ENCODE results near the gene BCL7B.
"Not testable (repeated sequence)": the region's sequence is repeated elsewhere in the genome, so short reads cannot be mapped to it uniquely, and the experiment has no call there.

Gene BCL7B

DNA sequence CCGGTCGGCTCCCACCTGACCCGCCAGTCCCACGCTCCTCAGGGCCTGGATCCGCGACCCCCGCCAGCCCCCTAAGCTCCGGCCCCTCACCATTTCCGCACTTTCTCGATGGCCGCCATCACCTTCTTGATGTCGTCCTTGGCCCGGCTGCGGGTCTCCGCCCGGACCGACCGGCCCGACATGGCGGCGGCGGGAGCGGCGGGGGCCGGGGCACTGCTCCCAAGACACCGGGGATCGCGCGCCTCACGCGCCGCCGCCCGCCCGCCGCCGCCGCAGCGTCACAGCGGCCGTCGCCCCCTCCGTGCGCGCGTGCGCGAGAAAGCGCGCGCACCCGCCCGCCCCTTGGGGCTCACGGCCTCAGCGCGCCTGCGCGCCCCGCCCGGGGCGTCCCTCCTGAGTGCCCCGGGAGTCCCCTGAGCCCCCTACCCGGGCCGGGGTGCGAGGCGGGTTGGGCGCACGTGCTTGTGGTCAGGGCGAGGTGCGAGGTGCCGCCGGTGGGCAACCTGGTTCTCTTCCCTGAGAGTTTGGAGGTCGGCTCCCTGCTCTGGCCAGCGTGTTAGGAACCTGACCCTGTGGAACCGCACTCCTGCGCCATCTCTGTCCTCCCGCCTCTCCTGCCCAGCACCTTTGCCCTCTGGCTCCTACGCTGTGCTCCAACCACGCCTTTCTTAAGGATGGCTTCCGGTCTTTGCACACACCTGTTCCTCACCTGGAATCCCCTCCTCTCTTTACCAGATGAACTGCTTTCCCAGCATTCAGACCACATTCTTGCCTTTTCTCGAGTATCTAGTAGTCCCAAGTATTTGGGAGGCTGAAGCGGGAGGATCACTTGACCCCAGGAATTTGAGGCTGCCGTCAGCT, at the start of gene BCL7B:
BCL7B (minus strand) TSS at position 294 of the 861 bp plus-strand sequence; CDS start at position 182, 112 bp downstream.
- DNase-seq (ENCODE audit: low spot score) = peak; percentile 82

DNA sequence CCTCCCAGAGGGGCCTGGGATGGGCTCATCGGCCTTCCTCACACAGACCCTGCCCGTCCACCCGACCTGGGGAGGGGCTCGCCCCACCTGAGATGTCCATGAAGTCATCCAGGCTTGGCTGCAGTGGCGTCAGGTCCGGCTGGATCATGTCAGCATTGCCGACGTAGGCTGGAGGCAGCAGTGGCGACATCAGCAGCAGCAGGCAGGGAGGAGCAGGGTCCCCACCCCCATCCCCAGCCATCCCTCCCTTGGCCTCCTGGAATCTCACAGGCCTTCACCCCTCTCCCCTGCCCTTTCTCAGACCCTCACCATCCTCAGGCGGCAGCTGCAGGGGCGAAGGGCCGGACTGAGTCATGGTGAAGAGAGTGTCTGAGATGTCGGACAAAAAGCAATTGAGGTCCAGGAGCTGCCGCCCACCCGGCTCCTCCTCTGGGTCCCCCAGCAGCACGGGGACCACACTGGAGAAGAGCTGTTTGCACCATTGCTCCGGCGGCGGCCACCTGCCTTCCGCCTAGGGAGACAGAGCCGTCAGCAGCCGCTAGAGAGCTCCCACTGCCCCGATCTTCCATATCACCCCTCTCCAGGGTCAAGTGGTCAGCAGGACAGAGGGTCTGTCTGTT, 48.2 kb upstream of the BCL7B start:
- no peak for DNase-seq (ENCODE audit: low spot score)

DNA sequence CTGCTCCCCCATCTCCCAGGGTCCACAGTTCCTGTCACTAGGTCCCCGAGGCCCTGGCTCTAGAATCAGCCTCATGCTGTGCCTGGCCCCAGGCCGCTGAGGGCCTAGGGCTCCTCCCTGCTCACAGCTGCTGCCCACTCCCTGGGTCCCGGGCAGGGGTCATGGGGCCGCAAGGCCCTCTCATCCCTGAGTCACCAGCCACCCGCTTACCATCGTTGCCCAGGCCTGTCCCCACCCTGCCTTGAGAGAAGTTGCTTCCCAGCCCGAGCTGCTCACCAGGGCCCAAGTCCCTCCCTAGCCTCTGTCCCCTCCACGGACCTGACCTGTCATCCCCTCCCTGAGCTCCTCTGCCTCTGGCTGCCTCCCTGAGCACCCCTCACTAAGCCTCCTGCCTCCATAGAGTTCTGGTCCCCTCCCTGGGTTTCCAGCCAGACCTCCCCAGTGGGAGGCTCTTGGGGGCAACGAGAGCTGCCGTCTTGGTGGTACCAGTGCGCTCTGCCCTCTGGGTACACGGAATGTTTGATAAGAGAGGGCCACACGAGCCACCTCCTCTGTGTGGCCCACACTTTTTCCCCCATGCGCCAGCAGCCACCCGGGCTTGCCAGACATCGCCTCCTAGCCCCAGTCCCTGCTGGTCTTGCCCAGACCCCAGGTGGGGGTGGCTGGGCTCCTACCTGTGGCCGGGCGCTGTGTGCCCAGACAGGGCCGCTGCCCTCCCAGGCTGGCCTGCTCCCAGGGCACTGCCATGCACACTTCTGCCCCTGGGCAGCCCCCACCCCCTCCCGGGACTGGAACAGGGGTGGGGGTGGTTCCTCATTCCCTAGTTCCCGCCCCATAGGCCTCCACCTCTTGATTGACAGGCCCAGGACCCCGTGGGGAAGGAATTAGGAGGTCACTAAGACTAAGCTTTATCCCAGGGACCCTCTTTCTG, 45.5 kb upstream of the BCL7B start:
- no peak for DNase-seq (ENCODE audit: low spot score)

DNA sequence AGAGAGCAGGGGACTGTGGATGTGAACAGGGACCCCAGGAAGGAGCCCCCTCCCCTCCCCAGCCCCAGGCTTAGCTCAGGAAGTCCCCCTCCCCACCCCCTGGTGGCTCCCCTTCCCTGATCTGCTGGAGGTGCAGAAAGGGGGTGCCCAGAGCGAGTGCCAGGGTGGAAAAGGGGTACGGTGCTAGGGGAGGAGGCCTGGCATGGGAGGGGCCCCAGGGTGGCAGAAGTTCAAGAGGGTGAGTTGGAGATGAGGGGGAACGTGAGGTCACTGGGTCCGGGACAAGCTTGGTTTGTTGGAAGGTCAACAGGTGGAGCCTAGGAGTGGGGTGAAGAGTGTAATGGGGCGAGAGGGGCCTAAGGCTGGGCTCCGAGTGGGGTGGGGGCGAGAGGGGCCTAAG, 42.4 kb upstream of the BCL7B start:
- no peak for DNase-seq (ENCODE audit: low spot score)

DNA sequence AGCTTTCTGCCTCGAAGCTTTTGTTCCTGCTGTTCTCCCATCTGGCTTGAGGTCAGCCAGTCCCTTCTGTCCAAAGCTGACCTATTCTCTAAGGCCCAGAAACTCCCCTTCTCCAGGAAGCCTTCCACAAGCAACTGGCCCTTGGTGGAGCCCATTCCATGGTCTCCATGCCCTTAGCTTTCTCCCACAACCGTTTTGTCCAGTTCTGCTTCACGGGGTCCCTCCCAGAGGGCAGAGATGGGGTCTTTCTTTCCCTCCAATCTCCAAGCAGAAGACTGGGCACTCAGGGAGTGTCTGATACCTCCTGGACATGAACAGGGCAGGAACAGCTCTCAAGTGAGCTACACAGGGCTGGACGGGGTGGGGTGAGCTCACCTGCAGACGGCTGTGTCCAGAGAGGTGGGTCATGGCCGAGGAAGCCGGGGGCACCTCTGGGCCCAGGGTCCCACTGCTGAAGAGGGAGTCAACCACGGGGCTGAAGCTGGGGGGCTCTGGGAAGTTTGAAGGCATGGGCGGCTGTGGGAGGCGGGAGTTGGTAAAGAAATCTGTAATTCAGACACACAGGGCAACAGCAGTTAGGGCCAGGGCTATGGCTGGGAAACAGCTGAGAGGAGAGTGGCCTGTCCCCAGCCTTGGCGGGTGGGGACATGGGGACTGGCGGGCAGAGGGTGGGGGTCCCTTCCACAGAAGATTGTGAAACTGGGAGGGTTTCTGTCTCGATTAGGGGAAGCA, 41.8 kb upstream of the BCL7B start:
- no peak for DNase-seq (ENCODE audit: low spot score)

DNA sequence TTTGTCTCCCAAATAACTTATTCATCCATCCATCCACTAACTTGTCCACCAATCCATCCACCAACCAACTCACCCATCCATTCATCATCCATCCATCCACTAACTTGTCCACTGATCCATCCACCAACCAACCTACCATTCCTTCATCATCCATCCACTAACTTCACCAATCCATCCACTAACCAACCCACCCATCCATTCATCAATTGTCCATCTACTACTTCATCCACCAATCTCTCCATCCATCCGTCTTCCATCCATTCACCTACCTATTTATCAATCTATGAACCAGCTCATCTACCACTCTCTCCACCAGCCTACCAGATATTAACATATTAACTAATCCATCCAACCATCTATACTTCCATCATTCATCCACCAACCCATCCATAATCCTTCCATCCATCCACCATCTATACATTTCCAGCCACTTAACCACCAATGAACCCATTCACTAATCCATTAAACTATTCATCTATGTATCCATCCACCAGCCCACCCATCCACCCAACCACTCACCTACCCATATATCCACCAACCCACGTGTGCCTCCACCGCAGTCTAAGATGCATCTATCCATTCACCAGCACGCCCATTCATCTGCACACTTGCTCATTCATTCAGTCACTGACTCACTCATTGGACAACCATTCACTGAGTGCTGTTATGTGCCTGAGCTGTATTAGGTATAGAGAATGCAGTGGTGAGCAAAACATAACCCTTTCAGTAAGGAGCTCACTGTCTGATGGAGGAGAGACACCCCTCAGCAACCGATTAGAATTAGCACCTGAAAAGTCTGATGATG, 40.7 kb upstream of the BCL7B start:
- no peak for DNase-seq (ENCODE audit: low spot score)

DNA sequence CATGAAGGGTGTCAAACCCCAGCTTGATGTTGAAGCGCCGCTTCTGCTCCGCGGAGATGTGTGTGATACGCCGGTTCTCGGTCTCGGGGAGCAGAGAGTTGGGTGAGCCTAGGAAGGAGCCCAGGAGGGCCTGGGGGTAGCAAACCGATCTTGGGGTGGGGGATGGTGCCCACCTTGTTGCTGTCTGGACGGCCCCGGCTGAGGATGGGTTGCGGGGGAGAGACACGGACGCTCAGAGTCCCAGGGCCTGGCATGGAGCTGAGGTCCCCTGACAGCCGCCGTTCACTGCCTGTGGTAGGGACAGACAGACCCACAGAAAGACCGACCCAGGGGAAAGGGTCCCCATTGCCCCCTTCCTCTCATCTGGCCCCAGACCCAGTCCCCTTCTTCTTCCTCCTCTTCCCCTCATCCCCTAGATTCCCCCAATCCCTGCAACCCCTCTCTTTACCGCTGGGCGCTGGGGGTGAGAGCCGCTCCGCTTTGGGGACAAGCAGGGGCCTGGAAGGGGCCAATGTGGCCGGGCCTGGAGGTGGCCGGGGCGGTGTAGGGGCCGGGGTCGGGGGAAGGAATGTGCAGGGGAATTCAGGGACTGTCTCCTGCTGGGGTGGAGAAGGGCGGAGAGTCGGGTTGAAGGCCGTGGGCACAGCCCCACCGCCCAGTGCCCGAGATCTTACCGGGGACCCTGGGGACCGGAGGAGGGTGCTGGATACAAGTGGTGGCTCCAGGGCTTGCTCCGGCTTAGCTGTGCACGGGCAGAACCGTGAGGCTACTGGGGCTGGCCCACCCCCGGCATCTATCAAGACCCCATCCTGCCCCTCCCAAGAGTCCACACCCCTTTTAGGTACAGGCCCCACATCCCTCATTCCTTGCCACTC, 38.9 kb upstream of the BCL7B start:
- DNase-seq (ENCODE audit: low spot score) = no peak

DNA sequence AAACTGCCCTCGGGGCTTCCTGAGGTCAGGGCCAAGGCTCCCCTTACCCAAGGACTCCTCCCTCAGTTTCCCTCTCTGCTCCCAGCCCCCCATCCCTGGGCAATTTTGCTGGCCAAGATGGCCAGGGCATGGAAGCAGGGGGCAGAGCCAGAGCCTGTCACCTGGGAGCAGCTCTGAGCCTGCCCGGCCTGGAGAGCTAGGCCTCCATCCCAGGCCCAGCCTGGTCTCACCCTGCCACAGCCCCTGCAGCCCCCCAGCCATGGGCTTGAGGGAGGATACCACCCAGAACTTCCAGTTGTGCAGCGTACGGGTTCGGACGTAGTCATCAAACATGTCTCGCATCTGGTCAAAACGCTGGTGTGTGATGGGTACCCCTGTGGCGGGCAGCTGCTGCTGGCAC, 37.9 kb upstream of the BCL7B start:
- no peak for DNase-seq (ENCODE audit: low spot score)

DNA sequence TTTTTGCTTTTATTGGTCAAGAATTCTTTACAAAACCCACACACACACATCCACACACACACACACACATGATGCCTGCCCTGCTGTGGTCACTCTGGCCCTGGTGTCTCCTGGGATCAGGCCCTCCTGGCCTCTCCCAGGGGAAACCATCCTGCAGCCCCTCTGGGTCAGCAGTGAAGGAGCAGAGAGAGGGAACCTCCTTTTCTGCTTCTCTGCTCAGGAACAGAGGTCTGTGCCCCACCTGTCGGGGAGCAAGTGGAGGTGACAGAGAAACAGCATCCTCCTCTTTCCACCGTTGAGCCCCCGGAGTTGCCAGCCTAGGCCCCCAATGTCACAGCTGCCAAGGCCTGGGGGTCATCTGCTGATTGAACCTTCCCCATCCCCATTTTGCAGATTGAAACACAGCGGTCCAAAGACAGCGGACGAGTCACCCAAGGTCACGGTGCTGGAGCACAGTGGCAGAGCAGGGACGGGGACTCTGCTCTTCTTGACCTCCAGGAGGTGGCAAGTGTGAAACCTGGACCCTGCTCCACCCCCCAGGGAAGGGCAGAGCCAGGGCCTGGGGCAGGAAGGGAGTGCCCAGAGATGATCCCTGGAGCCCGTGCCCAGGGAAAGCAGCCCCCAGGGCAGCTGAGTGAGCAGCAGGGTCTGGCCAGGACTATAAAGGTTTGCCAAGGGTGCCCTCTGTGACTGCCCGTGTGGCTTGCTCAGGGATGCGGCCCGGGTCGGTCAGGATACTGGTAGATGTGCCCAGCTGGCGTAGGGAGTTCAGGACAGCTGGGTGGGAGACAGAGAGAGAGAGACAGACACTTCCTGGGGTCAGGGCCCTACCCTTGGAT, 35.9 kb upstream of the BCL7B start:
- no peak for DNase-seq (ENCODE audit: low spot score)

DNA sequence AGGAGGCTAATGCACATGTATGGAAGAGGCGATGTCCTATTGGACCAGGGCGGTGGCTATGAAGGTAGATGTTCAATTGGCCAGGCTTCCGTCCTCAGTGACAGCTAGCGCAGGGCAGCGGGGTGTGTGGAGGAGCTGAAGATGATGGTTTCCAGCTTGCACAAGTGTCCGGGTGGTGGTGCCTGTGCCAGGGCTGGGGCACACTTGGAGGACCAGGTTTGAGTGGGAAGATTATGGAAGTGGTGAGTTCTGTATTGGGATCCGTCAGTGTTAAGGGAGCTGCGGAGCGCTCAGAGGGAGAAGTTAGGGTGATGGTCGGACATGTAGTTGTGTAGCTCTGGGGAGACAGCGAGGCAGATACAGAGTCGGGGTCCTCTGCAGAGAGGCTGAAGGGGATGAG, 29.4 kb upstream of the BCL7B start:
- DNase-seq (ENCODE audit: low spot score) = no peak

DNA sequence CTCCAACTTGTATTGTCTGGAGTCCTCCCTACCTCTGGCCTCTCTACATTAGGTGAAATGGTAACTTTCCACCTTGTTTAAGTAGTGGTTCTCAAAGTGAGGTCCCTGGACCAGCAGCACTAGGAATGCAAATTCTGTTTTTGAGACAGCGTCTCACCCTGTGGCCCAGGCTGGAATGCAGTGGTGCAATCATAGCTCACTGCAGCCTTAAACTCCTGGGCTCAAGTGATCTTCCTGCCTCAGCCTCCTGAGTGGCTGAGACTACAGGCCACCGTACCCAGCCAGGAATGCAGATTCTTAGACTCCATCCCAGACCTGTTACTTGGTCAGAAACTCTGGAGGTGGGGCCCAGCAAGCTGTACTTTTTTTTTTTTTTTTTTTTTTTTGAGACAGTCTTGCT, 27.7 kb upstream of the BCL7B start:
- no peak for DNase-seq (ENCODE audit: low spot score)

DNA sequence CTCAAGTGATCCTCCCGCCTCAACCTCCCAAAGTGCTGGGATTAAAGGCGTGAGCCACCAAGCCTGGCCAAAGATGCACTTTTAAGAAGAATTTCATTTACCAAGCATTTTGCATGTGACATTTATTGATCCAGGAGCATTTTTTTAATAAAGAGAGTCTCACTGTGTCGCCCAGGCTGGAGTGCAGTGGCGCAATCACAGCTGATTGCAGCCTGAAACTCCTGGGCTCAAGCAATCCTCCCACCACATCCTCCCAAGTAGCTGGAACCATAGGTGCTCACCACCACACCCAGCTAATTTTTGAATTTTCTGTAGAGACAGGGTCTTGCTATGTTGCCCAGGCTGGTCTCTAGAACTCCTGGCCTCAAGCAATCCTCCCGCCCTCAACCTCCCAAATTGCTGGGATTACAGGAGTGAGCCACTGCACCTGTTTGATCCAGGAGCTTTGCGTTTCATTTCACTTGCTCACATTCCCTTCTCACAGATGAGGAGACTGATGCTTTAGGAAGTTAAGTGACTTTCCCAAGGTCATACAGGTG, 25.2 kb upstream of the BCL7B start:
- DNase-seq (ENCODE audit: low spot score) = no peak

DNA sequence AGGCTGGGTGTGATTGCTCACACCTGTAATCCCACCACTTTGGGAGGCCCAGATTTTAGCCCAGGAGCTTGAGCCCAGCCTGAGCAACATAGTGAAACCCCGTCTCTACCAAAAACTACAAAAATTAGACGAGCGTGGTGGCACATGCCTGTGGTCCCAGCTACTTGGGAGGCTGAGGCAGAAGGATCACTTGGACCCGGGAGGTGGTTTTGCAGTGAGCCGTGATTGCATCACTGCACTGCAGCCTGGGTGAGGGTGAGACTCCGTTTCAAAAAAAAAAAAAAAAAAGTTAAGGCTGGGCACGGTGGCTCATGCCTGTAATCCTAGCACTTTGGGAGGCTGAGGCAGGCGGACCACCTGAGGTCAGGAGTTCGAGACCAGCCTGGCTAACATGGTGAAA, 23.5 kb upstream of the BCL7B start:
- not testable (repeated sequence) for DNase-seq (ENCODE audit: low spot score)

DNA sequence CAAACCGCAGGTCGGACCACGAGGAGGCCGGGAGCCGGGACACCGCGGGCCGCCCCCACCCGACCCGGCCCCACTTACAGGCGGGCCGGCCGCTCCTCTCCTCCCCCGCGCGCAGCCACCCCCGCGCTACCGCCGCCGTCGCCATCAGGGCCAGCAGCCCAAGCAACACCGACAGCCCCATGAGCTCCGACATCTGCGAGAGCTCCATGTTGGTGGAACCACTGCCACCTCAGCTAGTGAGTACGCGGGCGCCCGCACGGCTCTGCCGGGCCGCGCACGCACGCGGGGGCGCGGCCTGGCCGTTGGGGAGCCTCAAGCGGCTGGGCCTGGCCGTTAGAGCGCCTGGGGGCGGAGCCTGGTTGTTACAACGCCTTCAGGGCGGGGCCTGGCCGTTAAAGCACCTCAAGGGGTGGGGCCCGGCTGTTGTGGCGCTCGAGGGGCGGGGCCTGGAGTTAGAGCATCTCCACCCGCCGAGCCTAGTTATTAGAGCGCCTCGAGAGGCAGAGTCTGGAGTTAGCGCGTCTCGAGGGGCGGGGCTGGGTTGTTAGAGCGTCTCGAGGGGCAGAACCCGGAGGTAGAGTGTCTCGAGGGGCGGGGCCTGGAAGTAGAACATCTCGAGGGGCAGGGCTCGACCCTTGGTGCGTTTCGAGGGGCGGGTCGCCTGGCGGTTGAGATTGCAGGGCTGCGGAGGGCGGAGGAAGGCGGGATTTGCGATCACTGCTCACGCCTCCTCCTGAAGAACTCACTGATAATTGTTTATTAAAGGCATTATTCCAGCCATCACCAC, 21.0 kb upstream of the BCL7B start, which contains the start of gene TBL2:
TBL2 (minus strand) TSS at position 238 of the 787 bp plus-strand sequence; CDS start at position 208, 30 bp downstream.
- DNase-seq (ENCODE audit: low spot score) = peak; percentile 99

DNA sequence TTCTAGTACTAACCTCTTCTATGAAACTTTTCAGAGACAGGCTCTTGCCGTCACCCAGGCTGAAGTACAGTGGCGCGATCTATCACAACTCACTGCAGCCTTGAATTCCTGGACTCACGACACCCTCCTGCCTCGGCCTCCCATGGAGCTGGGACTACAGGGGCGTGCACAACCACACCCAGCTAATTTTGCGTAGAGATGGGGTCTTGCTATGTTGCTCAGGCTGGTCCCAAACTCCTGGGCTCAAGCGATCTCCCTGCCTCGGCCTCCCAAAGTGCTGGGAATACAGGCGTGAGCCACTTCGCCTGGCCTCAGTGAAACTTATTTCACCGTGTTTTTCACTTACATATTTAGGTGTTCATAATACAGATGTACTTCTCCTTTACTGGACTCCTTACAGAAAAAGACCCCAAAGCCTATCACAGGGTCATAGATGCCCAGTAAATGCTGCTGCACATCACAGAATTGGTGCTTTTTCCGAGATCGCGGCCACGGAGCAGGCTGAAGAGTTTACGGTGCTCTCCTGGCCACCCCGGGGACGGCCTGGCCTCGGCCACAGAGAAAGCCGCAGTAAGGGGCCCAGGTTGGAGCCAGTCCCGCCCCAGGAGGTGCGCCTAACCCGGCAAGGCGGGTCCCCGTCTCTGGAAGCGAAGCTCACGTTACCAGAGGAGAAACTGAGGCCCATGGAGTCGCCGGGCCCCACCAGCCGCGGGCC, 20.3 kb upstream of the BCL7B start:
- DNase-seq (ENCODE audit: low spot score) = no peak

DNA sequence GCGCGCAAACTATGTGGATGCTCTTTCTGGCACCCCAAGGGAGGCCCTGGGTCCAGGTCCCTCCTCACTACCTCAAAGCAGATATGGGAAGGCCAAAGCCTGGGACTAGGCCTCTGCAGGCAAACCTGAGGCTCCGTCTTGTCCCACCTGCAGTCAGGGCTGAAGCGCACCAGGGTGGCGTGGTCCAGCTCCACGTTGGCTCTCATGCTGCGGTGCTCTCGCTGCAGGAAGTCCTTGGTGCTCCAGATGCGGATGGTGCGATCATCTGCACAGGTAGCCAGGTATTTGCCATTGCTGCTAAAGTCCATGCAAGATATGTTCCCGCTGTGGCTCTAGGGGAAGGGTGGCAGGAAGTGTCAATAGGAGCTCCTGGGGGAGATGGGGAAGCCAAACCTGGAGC, 16.3 kb upstream of the BCL7B start:
- no peak for DNase-seq (ENCODE audit: low spot score)

DNA sequence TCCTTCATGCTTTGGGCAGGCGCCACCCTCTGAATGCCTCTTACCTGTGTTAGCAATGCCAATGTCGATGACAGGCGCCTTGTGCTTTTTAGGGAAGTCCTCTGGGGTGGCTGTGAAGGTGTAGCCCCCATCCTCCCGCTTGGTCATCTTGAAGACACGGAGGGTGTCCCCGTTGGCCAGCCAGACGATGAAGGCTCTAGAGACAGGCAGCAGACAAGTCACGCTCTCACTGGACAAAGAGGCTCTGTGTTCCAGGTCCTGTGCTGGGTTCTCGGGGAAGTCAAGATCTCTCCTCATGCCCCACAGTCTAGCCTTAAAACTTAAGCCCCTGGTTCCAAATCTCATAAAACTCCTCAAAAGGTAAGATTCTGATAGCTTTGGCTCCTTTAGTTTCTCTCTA, 15.8 kb upstream of the BCL7B start:
- DNase-seq (ENCODE audit: low spot score) = no peak

Measured in ecto neural progenitor cell (in vitro differentiated cells).